Ammon's horn (tissue), 1 donor: ENCODE data around the gene MARCHF6.
"Not testable (repeated sequence)": the region's sequence is repeated elsewhere in the genome, so short reads cannot be mapped to it uniquely, and the experiment has no call there.

Experiments
- DNase-seq: peaks from one replicate; pipeline ENCODE4 v3.0.0-alpha.2; 2016; ENCODE audit warnings: low spot score

Gene MARCHF6

DNA sequence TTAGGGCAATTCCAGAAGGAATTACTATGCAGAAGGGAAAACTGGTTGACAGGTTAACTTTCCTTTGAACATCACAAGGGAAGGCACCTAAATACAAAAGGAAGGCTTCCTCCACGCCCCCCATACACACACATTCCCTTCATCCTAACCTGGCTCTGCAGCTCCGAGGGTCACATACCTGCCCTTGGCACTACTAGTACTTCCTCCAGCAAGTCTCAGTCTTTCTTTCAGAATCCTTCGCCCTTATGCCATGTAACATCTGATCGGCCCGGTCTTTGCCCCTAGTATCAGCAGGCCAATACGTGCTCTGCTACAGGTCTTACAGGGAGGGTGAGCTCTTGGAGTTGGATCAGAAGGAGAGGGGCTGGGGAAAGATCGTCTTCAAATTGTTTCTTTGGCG, 1.6 kb upstream of the MARCHF6 start:
- DNase-seq: no peak

DNA sequence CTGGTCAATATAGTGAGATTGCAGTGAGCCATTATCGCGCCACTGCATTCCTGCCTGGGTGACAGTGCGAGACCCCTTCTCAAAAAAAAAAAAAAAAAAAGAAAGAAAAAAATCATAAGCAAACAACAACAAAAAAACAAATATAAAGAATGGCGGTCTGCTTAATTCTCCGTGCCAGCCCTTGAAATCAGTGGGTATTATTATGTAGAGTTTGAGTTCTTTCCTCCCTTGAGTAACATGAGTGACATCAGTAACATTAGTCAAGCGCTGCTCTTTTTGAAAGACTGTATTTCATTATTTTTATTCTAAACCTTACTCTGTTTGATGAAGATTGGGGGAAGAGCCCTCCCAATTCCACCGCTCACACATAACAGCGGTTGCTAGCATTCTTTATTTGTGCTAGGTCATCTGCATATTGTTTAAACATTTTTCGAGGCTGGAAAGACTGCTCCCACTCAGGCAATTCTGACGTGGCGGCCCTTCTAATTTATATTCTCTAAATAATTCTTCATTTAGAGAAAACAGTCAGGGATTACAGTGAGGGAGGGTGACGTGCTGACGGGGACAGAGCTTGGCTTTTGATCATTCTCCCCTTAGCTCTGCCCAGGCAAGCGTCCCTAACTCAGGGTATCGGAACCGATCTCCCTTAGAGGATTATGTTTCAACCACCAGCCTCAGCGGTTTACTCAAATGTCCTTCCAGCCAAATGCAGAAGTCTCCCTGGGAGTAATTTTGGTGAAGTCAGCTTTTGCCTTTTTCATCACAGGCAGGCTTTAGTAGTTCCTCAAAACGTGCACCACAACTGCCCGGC, 860 bp upstream of the MARCHF6 start:
- DNase-seq: peak; percentile 70

DNA sequence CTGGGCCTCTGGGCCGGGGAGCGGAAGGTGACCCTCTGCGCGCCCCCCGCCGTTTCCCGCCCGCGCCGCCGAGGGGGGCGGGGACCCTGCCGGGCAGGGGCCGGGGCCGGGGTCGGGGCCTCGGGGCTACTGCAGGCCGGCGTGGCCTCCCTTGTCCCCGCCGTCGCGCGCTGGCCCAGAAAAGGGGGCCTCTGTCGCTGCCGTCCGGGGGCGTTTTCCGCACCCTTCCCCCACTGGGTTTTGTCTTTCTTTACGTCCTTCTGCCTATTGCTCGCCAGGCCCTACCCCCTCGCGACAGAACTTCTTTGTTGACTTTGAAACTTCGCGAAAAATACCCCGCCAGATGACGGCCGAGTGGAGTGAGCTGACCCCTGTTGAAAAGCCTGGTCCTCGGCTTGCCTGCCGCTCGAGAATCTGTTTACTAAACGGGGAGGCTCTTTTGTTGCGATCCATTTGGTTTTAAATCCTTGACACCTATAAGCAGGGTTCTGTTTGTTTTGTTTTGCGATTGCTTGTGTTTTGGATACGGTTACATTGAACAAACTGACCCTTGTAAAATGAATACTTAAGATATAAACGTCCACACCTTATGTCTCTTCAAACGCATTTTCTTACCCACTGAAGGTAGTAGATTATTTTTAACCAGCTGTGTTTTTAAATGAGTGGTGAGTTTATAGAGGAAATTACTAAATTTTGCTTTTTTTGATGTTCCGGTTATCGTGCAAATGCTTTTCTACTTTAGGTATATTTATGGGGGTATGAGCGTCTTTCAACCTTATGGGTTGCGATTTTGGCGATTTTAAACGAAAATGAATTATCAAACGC, 765 bp downstream of the MARCHF6 start:
- peak; percentile 40 for DNase-seq

DNA sequence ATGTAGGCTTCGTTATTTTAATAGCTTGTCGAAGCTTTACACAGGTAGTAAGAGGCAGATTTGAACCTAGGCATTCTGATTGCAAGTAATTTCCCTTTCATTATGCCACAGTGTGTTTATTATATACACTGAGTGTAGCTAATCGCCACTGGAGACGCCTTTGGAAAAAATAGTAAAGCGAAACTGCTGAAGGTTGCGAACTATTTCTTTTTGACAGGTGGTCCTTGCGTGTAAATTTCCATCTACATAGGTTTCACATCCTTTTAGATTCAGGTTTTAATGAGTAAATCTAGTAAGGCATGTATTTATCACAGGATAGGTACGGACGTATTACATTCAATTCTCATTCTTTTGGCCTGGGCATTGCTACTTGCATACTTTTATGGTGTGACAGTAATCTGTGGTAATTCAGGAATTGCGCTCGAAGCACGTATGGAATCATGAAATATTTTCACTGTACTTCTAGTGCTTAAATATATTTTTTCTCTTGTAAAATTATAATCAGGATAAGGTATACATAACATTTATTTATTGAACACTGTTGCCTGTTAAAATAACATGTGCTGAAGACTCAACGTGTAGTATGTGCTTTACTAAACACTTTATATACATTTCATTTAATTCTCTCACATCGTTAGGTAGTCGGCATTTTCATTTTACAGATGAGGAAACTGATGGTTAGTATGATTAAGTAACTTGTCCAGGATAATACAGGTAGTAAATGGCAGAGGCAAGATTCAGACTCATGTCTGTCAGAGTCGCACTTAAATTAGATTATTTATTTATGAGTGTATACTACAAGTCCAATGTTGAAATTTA, 1.8 kb downstream of the MARCHF6 start:
- DNase-seq: no peak

DNA sequence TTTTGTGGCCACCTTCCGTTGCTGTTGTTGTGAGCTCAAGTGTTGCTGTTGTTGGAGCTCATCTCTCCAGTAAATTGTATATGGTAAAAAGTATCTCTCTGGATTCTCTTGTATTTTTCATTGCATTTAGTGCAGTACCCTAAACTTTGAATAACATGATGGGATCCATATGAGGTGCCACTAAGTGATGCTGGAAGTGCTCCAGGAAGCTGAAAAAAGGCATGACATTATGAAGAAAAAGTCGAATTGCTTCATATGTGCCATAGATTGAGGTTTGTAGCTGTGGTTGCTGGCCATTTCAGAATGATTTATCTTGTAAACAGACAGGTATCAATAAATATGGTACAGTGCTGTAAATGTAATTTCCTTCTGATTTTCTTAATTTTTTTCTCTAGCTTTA, 5.5 kb downstream of the MARCHF6 start:
- DNase-seq: no peak

DNA sequence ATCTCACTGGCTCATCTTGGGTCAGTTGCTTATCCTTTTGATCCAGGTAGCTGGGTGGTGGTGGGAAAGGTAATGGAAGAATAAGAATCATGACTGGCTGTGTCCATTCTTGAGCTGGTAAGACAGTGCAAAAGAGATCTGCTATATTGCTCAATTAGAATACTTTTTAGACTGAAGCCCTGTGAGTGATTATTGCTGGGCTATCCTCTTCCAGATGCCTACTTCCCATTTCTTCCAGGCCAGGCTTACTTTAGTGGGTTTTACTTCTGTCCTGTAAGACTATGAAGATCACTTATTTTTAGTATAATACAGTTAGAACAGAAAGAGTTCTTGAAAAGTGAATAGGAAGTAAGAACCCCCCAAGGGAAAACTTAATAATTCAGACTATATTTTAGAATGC, 7.2 kb downstream of the MARCHF6 start:
- no peak for DNase-seq

DNA sequence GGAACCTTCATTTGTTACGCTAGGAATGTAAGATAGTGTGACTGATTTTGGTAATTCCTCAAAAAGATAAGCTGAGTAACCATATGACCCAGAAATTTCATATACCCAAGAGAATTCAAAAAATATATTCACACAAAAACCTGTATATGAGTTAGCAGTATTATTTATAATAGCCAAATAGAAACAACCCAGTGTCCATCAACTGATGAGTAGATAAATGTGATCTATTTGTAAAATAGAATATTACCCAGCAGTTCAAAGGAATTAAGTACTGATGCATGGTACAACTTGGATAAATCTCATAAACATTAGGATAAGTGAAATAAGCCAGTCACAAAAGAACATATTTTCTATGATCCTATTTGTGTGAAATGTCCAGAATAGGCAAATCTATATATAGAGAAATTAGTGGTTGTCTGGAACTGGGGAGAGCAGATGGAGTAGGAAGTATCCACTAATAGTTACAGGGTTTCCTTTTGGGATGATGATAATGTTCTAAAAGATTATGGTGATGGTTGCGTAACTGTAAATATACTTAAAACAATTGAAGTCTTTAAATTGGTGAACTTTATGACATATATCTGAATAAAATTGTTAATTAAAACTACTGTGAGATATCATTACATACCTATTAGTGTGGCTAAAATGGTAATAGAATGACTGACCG, 10.2 kb downstream of the MARCHF6 start:
- DNase-seq: no peak

DNA sequence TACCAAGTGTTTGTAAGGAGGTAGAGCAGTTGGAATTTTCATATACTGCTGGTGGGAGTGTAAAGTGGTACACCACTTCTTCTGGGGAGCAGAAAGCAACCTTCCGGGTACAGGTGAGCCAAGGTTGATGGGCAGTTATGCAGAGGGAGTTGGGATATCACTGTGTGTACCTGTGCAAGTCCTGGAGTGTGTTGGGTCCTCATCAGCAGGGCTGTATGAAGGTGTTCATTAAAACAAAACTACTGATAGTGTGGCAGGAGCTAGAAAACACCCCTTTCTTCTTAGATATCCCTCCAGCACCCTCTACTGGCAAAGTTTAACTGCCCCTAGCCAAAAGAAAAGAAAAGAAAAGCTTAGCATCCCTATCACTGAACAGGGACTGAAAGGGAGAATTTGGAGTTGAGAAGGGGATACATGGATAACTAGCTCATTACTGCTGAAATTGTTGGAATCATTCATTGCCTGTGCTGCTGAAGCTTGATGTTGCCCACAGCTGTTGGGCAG, 10.7 kb downstream of the MARCHF6 start:
- no peak for DNase-seq

DNA sequence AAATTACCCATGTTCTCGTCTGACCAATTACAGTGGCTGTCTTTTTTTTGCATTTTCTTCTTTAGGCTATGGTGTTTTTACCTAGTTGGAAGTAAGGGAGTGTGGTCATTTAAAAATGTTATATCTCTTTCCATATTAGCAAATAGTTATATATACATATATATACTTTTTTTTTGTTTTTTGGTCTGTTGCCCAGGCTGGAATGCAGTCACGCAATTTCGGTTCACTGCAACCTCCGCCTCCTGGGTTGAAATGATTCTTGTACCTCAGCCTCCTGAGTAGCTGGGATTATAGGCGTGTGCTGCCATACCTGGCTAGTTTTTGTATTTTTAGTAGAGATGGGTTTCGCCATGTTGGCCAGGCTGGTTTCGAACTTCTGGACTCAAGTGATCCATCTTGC, 12.3 kb downstream of the MARCHF6 start:
- no peak for DNase-seq

DNA sequence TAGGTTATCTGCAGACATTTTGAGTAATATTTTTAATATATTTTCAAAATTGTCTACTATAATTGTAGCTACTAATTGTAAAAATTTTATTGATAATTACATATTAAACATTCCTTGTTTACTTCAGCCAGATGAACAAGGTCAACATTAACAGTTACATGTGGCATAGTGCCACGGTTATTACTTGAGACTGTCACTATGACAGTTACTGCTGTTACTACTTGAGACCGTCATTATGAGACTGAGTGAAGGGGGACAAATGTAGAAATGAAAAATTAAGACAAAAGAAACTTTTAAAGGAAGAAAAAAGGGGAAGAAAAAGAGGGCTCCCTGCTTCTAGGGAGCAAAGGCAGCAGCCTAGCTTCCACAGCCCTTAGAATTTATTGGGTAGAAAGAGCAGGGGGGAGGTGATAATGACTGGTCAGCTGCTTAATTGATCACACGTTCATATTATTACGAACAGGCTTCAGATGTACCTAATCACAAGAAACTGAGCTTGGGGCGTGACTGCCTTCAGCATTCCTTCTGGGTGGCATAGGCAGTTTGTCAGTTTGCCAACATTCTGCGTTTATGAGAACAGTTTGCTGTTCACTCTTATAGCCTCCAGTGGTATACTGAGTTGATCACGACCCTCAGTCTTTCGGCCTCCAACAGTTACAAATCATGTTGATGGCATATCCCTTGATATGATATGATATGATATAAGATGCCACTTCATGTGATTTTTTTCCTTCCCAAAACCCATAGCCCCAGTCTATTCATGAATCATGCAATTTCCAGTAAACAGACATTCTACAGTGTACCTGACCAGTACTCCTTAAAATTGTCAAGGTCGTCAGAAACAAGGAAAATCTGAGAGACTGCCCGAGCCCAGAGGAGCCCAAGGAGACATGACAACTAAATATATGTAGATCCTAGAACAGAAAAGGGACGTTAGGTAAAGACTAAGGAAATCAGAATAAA, 13.1 kb downstream of the MARCHF6 start:
- DNase-seq: no peak

DNA sequence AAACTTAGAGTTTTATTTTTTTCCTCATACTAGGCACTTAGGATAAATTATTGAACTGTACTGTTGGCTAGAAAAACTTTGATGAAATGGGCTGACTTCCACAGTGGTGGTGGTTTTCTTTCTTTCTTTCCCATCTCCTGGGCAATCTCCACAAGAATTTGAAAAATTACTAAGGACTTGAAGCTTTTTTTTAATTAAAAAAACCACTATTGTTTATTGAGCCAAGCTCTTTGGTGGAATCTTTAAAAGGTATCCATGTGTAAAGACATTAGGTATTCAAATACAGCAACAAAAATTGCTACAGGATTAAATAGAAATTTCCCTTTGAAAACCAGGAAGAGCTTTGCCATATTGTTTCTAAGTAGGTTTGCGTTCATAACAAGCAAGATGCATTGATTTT, 14.1 kb downstream of the MARCHF6 start:
- no peak for DNase-seq

DNA sequence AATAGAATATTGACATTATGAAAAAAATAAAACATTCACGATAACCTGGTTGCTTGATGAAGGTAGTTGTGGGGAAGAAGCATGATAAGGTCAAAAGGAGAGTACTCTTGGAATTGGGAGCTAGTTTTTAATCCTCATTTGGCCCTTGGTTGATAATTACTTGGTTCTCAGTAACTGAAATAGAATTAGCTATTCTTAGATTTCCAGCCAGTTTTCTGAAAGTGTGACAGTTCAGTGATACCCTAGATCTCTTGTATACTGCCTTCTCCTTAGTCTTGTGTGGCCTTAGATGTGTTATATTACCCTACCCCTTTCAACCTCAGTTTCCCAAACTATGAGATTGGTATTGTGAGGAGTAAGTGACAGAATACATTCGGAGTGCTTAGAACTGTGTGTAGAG, 17.4 kb downstream of the MARCHF6 start:
- DNase-seq: no peak

DNA sequence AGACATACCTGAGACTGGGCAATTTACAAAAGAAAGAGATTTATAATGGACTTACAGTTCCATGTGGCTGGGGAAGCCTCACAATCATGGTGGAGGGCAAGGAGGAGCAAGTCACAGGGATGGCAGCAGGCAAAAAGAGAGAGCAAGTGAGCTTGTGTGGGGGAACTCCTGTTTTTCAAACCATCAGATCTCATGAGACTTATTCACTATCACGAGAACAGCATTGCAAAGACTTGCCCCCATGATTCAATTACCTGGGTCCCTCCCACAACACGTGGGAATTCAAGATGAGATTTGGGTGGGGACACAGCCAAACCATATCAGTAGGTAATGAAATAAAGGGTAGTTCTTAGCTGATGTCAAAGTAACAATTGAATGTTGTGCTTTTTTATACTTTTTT, 17.9 kb downstream of the MARCHF6 start:
- not testable (repeated sequence) for DNase-seq

DNA sequence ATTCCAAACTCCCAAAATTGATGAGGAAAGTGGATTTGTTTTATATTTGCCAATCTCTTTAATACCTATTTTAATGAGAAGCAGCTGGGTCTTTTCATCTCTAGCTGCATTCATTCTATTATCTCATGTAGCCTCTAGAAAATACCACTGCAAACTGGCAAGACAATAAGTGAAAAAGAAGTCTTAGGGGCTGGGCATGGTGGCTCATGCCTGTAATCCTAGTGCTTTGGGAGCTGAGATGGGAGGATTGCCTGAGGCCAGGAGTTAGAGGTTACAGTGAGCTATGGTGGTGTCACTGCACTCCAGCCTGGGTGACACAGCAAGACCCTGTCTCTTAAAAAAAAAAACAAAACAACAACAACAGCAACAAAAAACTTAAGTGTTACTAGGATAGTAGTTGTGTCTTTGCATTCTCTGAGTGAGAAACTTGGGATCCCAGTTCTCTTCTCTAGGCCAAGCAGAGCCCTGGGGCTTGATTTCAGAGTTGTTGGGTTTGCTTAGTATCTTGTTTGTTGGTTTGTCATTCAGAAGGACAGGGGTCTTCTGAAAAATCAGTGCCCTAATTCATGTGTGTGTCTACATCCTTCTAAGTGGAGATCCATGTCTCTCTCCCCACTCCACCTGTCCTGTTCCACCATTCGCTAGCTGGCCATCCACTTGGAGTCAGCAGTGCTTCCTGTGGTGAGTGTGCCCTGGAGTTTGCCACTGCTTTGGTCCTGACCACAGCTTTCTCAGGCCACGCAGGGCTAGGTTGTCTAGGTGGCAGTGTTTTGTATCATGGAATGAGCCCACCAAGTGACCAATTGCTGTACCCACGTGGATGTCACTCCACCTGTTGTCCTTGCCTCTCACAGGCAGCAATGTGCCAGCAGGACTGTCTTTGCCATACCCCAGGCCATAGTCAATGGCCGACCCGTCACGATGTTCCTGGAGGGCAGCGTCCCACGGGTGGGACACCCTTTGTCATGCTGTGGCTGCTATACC, 19.5 kb downstream of the MARCHF6 start:
- no peak for DNase-seq

DNA sequence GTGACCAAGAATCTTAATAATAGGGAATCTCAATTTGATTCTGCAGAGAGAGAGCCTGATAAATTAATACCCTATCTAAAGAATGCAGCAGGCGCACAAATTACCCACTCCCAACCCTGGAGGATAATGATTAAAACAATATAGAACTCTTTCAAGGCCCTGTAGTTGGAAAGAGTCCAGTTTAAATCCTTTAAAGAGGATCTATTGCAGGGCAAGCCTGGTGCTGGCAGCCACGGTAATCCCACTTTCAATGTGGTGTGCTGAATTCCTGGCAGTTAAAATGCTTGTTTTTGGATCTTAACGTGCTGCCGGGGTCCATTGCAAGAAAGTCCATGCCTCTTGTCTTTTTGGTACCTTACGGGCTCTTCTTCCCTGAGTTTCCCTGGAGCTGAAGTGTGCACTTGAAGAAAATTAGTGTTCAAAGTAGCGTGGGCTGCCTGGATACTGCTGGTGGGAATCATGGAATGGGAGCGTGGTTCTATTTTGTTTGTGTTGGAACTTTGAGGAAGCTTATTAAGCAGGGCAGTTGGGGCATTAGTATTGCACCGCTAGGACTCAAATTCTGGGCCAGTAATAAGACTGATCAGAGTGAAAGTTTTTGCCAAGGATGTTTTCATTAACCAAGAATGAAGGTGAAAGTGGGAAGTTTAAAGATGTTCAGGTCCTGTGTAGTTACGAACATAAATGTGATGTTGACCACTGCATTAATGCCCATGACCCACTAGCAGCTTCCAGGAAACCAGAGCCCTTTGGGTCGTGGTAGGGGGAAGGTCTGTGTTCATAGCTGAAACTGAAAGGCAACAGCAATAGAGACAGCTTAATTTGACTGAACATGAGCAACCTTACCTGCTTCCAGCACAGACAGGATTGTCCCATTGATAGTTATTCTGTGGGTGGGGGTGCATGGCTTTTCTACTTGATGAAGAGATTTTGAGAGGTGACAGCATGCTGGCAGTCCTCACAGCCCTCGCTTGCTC, 20.8 kb downstream of the MARCHF6 start:
- peak; percentile 12 for DNase-seq

DNA sequence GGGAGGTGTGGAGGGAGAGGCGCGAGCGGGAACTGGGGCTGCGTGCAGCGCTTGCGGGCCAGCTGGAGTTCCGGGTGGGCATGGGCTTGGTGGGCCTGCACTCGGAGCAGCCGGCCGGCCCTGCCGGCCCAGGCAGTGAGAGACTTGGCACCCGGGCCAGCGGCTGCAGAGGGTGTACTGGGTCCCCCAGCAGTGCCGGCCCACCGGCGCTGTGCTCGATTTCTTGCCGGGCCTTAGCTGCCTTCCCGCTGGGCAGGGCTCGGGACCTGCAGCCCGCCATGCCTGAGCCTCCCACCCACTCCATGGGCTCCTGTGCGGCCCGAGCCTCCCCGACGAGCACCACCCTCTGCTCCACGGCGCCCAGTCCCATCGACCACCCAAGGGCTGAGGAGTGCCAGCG, 21.7 kb downstream of the MARCHF6 start:
- not testable (repeated sequence) for DNase-seq

DNA sequence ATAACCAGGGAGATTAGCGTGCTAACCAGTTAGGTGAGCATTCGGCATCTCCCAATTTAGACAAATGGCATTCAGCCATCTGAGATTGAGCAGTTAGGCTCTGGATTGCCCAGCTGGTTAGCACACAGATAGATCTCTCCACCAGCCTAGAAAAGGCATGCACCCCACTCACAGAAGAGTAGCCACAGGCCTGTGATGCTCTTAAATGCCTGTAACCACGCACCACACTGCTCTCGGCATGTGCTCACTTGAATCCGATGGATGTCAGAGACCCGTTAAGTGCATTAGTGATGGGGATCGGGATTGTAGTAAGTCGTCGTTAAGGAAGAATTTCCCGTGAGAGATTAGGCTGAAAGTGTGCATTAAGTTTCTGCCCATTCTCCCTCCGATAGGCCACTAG, 23.0 kb downstream of the MARCHF6 start:
- no peak for DNase-seq

DNA sequence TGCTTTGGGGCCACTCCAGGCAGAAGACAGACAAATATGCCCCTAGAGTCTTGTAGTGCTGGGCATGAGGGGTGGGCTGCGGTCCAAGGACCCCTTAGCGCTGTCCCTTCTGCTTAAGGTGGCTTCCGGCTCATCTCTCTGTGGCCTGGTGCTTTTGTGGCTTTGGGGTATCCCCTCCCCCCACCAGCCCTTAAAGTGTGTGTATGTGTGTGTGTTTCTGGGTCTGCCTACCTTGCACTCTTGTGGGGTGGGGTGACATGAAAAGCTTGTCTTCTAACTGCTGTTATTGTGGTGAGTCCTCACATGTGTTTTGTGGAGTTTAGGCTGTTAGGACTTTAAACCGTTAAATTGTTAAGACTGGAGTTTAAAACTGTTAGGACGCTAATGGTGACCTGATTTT, 23.6 kb downstream of the MARCHF6 start:
- DNase-seq: no peak
